WI38 (cell line): ENCODE measurements around the gene NSD2.

ENCODE experiments used
- H3K4me3 ChIP-seq: 2 replicates; pipeline ENCODE4 v1.5.1; 2011; ENCODE audit warnings: low read depth, mild to moderate bottlenecking, control low read depth, low read length
- CTCF ChIP-seq: IDR thresholded peaks from 2 replicates; pipeline ENCODE4 v1.5.1; 2012; ENCODE audit warnings: low read depth, mild to moderate bottlenecking, control low read depth, low read length

The NSD2 gene

GRCh38 chr4:1933700-1934099 is 62.5 kb downstream of the NSD2 start:
- no peak overlapping the region for H3K4me3 ChIP-seq
- TF ChIP-seq CTCF = no peak

- TF ChIP-seq CTCF = no peak
- no peak overlapping the region for H3K4me3 ChIP-seq
Observed at GRCh38 chr4:1937550-1937949, 66.4 kb downstream of the NSD2 start.

- no peak overlapping the region for H3K4me3 ChIP-seq
- TF ChIP-seq CTCF = no peak
Observed at GRCh38 chr4:1938027-1938426, 66.8 kb downstream of the NSD2 start.

DNA sequence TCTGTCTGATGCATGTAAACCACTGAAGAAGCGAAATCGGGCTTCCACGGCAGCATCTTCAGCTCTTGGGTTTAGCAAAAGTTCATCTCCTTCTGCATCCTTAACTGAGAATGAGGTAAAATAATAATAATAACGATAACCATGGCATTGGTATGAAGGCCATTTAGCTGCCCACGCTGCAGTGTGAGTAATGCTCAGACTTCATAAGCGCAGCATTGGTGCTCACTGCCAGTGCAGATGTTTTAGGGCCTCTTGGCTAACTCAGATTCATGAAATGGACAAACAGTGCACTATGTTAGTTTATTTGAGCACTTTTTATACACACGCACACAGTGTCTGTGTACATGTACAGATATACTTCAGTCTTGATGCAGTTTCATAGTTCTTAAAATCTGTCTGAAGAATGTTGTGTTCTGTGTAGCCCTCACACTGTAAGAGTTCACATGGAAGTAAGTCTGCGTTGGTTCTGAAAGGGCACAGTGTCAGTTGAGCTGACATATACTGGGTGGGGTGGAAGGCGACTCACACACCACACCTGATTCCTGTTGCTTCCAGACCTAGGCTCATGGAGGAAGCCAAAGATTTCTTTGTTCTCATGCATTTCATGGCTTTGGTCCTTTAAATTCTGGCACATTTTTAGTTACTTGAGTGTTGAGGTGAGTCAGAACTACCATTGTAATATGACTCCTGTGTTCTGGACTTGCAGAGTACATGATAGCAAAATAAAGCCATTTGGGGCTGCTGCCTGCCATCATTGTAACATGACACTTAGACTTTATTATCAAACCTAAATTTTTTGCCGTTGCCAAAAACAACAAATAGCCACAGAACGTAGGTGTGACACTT is 68.7 kb downstream of the NSD2 start:
- no peak for TF ChIP-seq CTCF
- H3K4me3 ChIP-seq = no peak overlapping the region

GRCh38 chr4:1940566-1940965 is 69.4 kb downstream of the NSD2 start:
- no peak overlapping the region for H3K4me3 ChIP-seq
- TF ChIP-seq CTCF = no peak

DNA sequence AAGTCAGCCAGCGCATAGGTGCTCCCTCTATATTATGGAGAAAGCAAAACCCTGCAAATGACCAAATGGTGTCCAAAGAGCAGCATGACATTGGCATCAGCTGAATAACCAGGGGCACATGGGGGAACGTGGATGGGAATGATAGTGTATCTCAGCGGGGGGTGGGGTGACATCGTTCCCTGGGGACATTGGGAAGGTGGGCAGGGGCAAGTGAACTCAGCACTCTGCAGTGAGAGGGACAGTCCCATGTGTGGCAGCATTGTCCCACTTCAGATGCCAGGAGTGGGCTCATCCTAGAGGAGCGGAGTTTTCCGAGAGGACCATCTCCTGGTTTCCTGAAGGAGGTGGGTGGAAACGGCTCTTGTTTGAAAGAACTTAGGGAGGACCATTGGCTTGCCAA is 72.7 kb downstream of the NSD2 start:
- TF ChIP-seq CTCF = no peak
- no peak overlapping the region for H3K4me3 ChIP-seq

DNA sequence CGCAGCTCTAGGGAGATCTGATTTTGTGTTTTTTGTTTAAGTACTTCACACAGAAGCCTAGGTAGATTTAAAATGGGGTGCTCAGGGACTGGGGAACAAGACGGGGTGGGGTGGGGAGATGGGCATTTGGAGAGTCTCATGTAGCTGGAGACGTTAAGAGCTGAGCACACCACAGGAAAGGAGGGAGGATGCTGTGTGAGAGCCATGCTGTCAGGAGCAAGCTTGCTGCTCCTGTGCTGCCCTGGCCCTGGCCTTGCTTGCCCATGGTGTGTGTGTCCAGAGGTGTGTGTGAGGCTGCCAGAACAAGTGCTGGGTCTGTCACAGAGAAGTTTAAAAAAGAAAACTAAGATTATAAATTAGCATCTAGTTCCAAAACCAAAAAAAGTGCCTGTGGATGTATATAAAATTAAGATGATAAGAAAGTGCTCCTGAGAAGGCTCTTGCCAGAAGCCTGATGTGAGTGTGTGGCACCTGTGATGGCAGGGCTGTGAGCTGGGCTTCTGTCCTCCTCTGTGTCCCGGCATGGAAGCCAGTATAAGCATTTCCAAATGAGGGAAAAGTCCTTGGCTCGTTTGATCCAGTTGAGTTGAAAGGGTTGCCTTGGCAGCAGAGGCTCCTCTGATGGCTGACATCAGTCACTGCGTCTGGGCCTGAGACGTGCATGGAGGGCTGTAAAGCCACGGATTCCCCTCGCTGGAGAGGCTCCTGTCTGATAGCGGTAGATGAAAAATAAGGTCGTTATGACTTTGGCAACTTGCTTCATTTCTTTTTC is 74.1 kb downstream of the NSD2 start:
- no peak for TF ChIP-seq CTCF
- no peak overlapping the region for H3K4me3 ChIP-seq
